22Rv1 (cell line): ENCODE data around the gene LDB3.

ENCODE experiments used
- H3K27ac ChIP-seq: fragments of 450-650 bp; 2 replicates; pipeline ENCODE4 v1.5.1; 2017
- ZFX ChIP-seq: fragments of 450-650 bp; IDR thresholded peaks from 2 replicates; pipeline ENCODE4 v1.6.1; 2017; ENCODE audit warnings: antibody characterized with exemption, borderline replicate concordance
- TF ChIP-seq, protein P1 (sequence below): fragments of 450-650 bp; IDR thresholded peaks from 2 replicates; pipeline ENCODE4 v1.5.1; 2017; ENCODE audit warnings: mild to moderate bottlenecking

The LDB3 gene

DNA sequence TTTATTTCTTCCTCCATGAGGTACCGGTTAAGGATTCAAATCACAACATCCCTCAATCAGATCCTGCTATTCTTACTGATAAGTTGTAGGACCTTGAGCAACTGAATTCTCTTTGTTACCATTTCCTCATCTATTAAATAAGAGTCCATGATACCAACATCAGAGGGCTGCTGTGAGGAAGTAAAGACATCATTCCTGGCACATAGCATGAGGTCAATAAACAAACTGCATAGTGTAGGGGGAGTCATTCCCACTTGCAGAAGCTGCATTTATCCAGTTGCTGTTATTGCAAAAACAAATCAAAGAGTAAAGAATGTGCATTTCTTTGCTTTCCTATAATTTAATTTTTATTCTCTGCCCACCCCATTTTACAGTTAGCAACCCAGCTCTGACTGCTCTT is 36.8 kb downstream of the LDB3 start:
- TF ChIP-seq, protein P1, sequence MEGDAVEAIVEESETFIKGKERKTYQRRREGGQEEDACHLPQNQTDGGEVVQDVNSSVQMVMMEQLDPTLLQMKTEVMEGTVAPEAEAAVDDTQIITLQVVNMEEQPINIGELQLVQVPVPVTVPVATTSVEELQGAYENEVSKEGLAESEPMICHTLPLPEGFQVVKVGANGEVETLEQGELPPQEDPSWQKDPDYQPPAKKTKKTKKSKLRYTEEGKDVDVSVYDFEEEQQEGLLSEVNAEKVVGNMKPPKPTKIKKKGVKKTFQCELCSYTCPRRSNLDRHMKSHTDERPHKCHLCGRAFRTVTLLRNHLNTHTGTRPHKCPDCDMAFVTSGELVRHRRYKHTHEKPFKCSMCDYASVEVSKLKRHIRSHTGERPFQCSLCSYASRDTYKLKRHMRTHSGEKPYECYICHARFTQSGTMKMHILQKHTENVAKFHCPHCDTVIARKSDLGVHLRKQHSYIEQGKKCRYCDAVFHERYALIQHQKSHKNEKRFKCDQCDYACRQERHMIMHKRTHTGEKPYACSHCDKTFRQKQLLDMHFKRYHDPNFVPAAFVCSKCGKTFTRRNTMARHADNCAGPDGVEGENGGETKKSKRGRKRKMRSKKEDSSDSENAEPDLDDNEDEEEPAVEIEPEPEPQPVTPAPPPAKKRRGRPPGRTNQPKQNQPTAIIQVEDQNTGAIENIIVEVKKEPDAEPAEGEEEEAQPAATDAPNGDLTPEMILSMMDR = no peak
- TF ChIP-seq ZFX = no peak
- H3K27ac ChIP-seq = no peak overlapping the region

DNA sequence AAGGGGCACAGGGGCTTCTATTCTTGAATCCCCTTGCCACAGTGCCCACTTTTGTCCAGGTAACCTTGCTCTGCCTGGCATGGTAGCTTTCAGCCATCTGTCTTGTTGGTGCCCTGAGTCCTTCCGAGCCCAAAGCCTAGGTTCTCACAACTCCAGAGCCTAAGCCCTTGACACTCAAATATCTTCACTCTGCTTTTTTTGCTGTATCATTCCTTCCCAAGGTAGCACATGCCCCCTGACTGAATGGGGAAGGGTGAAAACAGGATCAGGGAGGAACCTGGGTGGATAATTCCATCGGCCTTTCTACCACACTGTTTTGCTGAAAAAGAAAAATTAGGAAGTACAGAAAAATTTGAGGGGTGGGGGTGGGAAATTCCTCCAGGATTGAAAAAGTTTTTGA is 37.6 kb downstream of the LDB3 start:
- H3K27ac ChIP-seq = no peak overlapping the region
- TF ChIP-seq ZFX = no peak
- TF ChIP-seq, protein P1 = no peak

DNA sequence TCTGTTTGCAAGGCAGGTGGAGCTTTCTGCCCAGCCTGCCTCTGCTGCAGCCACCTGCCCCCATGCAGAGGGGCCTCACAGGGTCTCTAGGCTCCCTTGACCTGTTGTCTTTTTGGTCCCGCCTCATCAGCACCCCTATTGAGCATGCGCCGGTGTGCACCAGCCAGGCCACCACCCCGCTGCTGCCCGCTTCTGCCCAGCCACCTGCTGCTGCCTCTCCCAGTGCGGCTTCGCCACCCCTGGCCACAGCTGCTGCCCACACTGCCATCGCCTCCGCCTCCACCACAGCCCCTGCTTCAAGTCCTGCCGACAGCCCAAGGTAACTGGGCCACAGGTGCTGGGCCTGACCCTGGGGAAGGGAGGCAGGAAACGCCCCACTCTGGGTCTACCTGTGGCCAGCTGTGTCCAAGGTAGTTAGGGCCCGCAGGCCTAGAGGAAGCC is 38.1 kb downstream of the LDB3 start:
- TF ChIP-seq ZFX = no peak
- TF ChIP-seq, protein P1 = no peak
- H3K27ac ChIP-seq = no peak overlapping the region

DNA sequence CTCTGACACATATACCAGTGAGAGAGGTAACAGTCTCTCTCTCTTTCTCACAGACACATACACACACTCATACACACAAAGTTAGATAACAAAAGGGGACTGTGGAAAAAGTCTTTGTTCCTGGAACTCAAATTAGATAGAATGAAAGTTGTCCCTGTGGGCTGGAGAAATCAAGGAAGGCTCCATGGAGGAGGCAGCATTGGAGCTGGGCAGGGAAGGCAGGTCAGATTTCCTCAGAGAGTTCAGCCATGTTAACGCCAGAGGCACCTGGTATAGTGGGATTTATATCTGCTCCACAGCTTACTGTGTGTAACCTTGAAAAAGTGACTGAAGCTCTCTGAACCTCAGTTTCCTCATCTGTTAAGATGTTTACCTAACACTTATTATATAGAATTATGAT is 38.7 kb downstream of the LDB3 start:
- no peak overlapping the region for H3K27ac ChIP-seq
- TF ChIP-seq, protein P1 = no peak
- TF ChIP-seq ZFX = no peak

DNA sequence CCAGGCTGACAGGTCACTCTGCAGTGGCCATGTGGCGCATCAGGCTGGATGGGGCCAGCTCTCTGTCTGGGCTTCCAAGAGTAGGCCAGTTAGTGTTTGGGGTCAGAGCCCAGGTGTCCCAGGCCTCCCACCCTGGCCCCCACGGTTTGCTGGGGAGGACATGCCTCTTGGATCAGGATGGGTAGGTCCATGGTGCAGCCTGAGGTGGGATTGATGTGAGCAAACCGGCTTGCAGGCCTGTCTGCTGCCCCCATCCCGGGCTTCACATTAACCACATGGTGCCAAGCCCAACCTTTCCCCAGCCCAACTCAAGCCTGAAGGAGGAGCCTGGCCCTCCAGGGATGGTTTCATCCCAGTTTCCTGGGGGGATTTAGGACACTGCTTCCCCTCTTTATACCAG is 39.2 kb downstream of the LDB3 start:
- TF ChIP-seq ZFX = no peak
- TF ChIP-seq, protein P1 = no peak
- no peak overlapping the region for H3K27ac ChIP-seq

DNA sequence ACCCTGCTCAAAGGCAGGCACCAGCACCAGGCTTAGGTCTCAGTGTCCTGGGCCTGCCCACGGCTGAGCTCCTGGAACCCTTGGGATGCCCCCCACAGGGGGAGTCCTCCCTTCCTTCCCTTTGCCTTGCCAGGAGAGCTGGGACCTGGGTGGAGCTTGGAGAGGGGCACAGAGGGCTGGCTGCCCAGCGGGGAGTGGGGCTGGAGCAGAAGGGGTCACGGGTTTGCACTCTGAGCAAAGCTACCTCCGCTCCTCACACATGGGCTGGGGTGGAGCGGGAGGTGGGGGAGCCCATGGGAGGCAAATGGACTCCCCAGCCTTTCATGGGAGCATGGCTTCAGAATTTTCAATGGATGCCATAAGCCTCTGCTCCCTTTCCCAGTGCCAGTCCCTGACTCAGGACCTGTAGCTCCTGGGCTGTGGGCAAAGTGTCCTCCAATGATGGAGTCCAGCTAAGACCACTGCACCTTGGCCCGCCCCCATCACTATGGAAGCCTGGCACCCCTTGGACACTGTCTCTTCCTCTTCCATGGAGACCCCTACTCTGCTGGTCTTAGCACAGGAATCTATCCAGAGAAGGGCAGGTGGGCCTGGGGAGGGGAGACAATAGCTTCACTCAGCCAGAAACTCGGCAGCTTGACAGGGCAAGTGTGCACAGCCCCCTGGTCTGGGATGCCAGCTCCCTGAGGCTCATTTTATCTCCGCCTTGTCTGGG is 39.9 kb downstream of the LDB3 start:
- TF ChIP-seq, protein P1 = no peak
- TF ChIP-seq ZFX = no peak
- H3K27ac ChIP-seq = no peak overlapping the region

DNA sequence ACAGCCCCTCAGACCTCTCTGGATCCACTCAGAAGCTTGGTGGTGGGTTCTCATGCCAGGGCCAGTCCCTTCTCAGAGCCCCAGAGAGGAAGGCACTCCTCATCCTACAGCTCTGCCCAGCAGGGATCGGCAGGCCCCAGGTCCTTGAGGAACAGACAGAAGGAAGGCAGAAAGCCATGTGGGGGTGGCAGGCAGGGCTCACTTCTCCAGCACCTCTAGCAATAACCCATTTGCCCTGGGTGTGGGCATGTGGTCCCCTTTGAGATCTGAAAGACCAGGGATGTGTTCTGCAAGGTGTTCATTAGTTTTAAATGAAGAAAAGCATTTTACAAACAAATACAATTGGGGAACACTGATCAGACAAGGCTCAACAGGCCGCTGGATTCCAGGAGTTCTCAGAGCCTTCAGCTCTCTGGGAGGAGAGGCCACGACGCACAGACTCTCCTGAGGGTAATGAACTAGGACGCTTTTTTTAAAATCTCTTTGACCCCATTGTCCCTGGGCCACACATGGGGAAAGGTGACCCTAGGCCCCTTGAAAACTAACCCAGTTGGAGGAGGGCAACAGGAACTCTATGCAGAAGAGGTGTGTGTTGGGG is 40.6 kb downstream of the LDB3 start:
- no peak overlapping the region for H3K27ac ChIP-seq
- no peak for TF ChIP-seq ZFX
- TF ChIP-seq, protein P1 = no peak
